Activated CD4-positive, CD25-positive, alpha-beta regulatory T cell (primary cell): ENCODE measurements around the gene TM9SF4.
"Not testable (repeated sequence)": the region's sequence is repeated elsewhere in the genome, so short reads cannot be mapped to it uniquely, and the experiment has no call there.

Experiments used
- DNase-seq, 4 experiments: peaks; one replicate each; lab custom pipeline; 2025; lab: John Stamatoyannopoulos, UW

The TM9SF4 gene

GRCh38 chr20:32155017-32155981 lies 45.8 kb downstream of the TM9SF4 start:
- DNase-seq: no peak

DNA sequence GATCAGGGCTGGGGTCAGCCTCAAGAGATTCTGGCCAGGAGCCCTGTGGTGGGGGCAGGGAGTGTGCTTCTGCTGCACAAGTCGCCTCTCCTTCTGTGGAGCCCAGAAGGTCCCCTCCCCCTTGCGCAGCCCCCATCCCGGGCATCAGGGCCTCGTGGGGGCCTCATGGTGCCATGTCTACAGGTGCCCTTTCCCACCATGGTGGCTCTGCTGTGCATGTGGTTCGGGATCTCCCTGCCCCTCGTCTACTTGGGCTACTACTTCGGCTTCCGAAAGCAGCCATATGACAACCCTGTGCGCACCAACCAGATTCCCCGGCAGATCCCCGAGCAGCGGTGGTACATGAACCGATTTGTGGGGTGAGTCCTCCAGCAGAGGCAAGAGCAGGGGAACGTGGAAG lies 48.1 kb downstream of the TM9SF4 start:
- DNase-seq: no peak

GRCh38 chr20:32158351-32158750 lies 48.8 kb downstream of the TM9SF4 start:
- DNase-seq: no peak

GRCh38 chr20:32158943-32159660 lies 49.6 kb downstream of the TM9SF4 start:
- DNase-seq: no peak

DNA sequence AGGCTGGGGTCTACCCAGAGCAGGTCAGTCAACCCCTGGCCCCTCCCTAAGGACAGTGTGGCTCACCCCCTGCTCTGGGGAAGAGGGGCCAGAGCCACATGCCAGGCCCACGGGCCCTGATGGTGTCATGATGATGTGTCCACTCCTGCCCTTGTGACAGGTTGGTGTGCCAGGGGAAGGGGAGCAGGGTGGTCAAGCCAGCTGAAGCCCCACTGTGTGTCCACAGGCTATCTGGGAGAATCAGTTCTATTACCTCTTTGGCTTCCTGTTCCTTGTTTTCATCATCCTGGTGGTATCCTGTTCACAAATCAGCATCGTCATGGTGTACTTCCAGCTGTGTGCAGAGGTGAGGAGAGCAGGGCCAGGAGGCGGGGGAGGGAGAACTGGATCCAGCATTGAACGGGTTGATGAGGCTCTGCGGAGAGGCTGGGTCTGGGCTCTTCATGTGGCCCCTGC lies 50.3 kb downstream of the TM9SF4 start:
- DNase-seq: no peak

DNA sequence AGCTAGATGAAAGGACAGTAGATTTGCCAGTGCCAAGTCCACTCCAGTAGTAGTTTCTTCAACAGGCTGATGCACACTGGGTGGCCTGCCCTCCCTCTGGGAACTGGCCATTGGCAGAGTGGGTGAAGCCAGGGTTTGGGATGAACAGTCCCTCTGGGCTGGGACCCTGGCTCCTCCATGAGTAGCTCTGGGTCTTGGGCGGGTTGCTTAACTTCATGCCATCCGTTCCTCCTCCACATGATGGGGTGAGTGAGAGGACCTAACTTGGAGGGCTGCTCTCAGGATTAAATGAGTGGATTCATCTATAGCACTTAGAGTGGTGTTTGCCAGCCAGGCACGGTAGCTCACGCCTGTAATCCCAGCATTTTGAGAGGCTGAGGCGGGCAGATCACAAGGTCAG lies 50.8 kb downstream of the TM9SF4 start:
- DNase-seq: no peak

- no peak for DNase-seq
Observed at GRCh38 chr20:32162351-32162750, 52.8 kb downstream of the TM9SF4 start.

- DNase-seq: no peak
Observed at GRCh38 chr20:32163951-32164350, 54.4 kb downstream of the TM9SF4 start.

DNA sequence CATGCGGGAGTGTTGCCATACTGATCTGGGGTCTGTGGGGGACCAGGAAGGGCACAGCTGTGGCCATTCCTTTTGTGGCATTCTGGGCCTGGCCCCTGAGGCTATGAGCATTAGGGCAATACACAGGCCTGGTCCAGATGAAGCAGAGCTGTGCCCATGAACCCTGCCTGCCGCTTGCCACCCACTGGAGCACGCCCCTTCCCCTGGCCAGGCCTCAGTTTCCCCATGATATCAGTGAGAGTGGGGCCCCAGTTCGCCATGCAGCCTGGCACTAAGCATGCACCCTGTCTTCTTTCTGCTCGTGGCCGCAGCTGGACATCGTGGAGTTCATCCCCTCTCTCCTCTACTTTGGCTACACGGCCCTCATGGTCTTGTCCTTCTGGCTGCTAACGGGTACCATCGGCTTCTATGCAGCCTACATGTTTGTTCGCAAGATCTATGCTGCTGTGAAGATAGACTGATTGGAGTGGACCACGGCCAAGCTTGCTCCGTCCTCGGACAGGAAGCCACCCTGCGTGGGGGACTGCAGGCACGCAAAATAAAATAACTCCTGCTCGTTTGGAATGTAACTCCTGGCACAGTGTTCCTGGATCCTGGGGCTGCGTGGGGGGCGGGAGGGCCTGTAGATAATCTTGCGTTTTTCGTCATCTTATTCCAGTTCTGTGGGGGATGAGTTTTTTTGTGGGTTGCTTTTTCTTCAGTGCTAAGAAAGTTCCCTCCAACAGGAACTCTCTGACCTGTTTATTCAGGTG lies 55.6 kb downstream of the TM9SF4 start:
- no peak for DNase-seq

DNA sequence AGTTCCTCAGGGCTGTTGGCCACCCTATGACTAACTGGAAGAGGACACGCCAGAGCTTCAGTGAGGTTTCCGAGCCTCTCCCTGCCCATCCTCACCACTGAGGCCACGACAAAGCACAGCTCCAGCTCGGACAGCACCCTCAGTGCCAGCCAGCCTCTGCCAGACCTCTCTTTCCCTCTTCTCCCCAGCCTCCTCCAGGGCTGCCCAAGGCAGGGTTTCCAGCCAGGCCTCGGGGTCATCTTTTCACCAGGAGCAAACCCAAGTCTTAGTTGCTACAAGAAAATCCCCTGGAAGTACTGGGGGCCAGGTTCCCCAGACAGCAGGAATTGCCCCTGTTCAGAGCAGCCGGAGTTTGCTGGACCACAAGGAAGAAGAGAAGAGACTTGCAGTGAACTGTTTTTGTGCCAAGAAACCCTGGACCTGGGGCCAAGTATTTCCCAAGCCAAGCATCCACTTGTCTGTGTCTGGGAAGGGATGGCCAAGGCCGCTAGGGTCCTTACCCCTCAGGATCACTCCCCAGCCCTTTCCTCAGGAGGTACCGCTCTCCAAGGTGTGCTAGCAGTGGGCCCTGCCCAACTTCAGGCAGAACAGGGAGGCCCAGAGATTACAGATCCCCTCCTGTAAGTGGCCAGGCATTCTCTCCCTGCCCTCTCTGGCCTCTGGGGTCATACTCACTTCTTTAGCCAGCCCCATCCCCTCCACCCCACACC lies 56.5 kb downstream of the TM9SF4 start:
- no peak for DNase-seq

DNA sequence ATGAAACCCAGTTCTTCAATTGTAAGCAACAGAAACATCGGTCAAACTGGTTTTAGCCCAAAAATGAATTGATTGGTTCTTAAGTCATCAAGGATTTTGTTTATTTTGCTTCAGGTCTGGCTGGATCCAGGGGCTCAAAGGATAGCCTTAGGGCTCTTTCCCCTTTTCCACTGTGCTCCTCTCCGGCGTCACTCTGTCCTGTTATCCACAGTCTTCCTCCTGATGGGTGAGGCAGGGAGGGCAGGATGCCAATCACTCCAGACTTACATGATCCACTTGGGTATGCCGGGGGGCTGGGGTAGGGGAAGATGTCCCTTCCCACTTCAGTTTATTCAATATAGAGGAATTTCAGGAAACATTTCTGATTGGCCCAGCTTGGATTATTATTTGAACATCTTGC lies 58.0 kb downstream of the TM9SF4 start:
- no peak for DNase-seq

DNA sequence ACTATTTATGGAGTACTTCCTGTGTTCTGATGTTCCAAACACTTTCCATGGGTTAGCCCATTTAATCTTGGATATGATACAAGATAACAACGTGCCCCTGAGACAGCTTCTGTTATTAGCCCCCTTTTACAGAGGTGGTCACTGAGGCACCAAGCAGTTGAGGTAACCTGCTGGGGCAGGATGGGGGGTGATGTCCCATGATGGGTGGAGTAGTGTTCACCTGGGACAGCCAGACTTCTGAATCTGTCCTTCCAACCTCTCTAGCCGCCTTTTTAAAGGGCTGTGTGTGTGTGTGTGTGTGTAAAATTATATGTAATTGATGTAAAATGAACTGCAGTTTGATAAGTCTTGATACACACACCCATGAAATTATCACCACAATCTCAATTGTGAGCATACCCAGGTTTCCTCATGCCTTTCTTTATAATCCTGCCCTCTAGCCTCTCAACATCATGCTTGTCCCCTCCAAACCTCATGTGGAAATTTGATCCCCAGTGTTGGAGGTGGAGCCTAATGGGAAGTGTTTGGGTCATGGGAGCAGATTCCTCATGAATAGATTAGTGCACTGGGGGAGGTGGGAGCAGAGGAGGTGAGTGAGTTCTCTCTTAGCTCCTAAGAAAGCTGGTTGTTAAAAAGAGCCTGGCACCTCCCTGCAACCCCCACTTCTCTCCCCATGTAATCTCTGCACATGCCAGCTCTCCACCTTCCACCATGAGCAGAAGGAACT lies 58.8 kb downstream of the TM9SF4 start:
- DNase-seq: no peak

DNA sequence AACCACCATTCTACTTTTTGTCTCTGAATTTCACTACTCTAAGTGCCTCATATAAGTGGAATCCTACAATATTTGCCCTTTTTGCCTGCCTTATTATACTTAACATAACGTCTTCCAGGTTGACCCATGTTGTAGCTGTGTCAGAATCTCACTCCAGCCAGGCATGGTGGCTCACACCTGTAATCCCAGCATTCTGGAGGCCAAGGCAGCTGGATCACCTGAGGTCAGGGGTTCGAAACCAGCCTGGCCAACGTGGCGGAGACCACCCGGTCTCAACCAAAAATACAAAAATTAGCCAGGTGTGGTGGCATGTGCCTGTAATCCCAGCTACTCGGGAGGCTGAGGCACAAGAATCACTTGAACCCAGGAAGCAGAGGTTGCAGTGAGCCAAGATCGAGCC lies 68.2 kb downstream of the TM9SF4 start:
- not testable (repeated sequence) for DNase-seq

DNA sequence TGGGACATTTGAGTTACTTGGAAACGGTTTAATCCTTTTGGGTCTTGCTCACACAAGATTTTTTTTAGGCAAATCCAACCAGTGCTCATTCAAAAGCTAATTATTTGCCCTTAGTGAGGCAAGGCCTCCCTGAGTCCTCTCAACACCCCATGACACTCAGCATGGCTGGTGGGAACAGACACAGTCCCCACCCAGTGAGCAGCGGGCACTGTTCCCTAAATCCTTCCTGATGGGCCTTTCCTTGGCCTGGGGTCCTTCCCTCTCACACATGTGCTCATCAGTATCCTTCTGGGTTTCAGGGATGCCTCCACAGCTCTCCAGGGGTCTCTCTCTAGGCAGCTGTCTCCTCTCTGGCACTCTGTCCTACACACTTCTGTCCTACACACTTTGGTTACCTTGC lies 70.0 kb downstream of the TM9SF4 start:
- no peak for DNase-seq

GRCh38 chr20:32179934-32180333 lies 70.4 kb downstream of the TM9SF4 start:
- DNase-seq: no peak

DNA sequence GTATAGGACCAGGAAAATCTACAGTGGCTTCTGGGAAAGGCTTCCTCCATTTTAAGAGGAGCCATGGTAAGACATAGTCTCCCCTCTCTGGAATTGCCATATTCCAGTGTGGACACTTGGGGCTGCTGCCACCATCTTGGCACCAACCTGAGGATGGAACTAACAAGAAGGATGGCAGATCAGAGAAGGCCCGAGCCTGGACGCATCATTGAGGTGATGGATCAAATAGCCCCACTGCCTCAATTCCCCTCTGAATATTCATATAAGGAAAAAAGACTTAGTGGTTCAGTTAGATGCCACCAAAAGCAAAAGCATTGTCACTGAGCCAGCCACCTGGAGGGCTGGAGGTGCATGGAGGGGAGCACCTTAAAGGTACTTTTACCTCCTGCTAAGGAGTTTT lies 72.1 kb downstream of the TM9SF4 start:
- no peak for DNase-seq

DNA sequence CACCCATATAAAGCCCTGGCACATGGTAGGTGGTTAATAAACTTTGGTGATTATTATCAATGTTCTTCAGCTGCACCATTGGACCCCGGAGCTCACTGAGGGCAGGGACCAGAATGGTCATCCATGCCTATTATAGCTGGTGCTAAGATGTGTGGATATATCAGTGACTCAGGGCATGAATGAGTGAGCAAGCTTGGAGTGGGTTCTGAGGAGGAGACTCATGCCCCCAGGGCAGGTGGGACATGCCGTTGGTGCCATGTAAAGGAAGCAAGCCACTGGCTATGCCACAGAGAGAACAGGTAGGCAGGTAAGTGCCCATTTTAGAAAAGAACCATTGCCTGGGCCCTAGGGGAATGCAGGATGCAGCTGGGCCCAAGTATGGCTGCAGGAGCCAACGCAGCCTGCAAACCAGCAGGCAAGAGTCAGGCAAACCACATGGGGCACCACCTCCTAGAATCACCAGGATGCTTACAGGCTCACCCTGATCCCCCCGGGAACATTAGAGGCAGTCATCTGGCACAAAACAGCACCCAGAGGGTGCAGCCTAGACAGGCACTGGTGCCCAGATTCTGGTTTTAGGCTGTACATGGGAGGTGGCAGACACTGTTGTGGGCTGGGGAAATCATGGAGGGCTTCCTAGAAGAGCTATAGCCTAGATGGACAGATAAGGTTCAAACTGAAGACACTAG lies 74.6 kb downstream of the TM9SF4 start:
- DNase-seq: no peak

DNA sequence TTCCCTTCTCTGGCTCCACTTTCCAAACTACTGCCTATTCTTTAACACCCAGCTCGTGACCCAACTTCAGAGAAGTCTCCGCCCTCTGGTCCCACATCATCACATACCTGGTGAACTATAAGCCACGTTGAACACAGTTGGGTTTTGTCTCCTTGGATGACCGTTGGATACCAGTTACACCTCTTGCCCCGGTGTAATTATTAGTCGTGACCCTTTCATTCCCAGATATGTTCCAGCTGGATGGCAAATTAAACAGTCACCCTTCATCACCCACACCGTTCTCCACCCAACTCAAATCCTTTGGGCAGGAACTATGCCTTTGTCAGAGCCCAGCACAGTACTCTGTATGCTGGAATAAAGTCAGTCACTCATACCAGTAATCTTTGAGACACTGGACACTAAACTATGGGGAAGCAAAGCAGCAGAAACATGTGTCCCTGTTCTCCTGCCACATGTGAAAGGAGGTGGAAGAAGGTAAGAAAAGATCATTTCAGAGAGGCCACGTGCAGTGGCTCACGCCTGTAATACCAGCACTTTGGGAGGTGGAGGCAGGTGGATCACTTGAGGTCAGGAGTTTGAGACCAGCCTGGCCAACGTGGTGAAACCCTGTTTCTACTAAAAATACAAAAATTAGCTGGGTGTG lies 75.6 kb downstream of the TM9SF4 start:
- no peak for DNase-seq

DNA sequence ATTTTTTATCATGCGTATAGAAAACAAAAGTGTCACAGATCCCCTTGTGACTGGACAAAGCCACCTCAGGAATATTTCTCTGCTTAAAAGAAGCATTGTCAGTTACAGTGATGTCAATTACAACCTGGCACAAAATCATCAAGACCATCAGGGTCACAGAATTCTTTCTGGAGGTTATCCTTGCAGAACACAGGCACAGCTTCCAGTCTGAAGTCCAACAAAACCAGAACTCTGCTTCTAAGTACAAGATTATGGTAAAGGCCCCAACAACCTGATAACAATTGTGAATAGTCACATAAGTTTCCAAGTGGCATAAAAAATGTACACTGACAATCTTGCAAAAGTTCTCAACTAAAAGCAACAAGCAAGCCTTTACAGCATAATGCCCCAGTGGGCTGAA lies 77.0 kb downstream of the TM9SF4 start:
- no peak for DNase-seq
